ENCODE measurements around the gene ACVR1.
"Not testable (repeated sequence)": the region's sequence is repeated elsewhere in the genome, so short reads cannot be mapped to it uniquely, and the experiment has no call there.

Gene ACVR1

GRCh38 chr2:157761520-157761919 is 114.6 kb downstream of the ACVR1 start:
- DNase-seq (ENCODE audit: low read depth in 2 of 2), result no peak

- no peak for DNase-seq (ENCODE audit: low read depth in 2 of 2)
Measured at GRCh38 chr2:157760949-157761348, 115.2 kb downstream of the ACVR1 start.

GRCh38 chr2:157759855-157760254 is 116.3 kb downstream of the ACVR1 start:
- DNase-seq (ENCODE audit: low read depth in 2 of 2), result no peak

GRCh38 chr2:157758586-157758985 is 117.5 kb downstream of the ACVR1 start:
- no peak for DNase-seq (ENCODE audit: low read depth in 2 of 2)

GRCh38 chr2:157757500-157757899 is 118.6 kb downstream of the ACVR1 start:
- DNase-seq (ENCODE audit: low read depth in 2 of 2), result no peak

- DNase-seq (ENCODE audit: low read depth in 2 of 2), result not testable (repeated sequence)
Measured at GRCh38 chr2:157756447-157756846, 119.7 kb downstream of the ACVR1 start.

GRCh38 chr2:157751462-157752058 is 124.6 kb downstream of the ACVR1 start:
- peak in 1 of 2 donors; percentile 27 for DNase-seq (ENCODE audit: low read depth in 2 of 2)

GRCh38 chr2:157749684-157750083 is 126.4 kb downstream of the ACVR1 start:
- no peak for DNase-seq (ENCODE audit: low read depth in 2 of 2)

GRCh38 chr2:157748371-157749142 is 127.6 kb downstream of the ACVR1 start:
- DNase-seq (ENCODE audit: low read depth in 2 of 2), result no peak

GRCh38 chr2:157747695-157748370 is 128.3 kb downstream of the ACVR1 start:
- no peak for DNase-seq (ENCODE audit: low read depth in 2 of 2)

GRCh38 chr2:157747280-157747679 is 128.8 kb downstream of the ACVR1 start:
- no peak for DNase-seq (ENCODE audit: low read depth in 2 of 2)

- DNase-seq (ENCODE audit: low read depth in 2 of 2), result no peak
Measured at GRCh38 chr2:157746234-157746950, 129.7 kb downstream of the ACVR1 start.

- DNase-seq (ENCODE audit: low read depth in 2 of 2), result no peak
Measured at GRCh38 chr2:157744571-157745076, 131.5 kb downstream of the ACVR1 start.

- peak in 1 of 2 donors; percentile 11 for DNase-seq (ENCODE audit: low read depth in 2 of 2)
Measured at GRCh38 chr2:157743051-157743450, 133.1 kb downstream of the ACVR1 start.

- no peak for DNase-seq (ENCODE audit: low read depth in 2 of 2)
Measured at GRCh38 chr2:157741819-157742484, 134.2 kb downstream of the ACVR1 start.

GRCh38 chr2:157737656-157738055 is 138.5 kb downstream of the ACVR1 start:
- DNase-seq (ENCODE audit: low read depth in 2 of 2), result no peak

- DNase-seq (ENCODE audit: low read depth in 2 of 2), result no peak
Measured at GRCh38 chr2:157735532-157735931, 140.6 kb downstream of the ACVR1 start.

GRCh38 chr2:157733263-157733662 is 142.9 kb downstream of the ACVR1 start:
- no peak for DNase-seq (ENCODE audit: low read depth in 2 of 2)

GRCh38 chr2:157732596-157732995 is 143.5 kb downstream of the ACVR1 start:
- DNase-seq (ENCODE audit: low read depth in 2 of 2), result no peak

- DNase-seq (ENCODE audit: low read depth in 2 of 2), result no peak
Measured at GRCh38 chr2:157727693-157728092, 148.4 kb downstream of the ACVR1 start.

GRCh38 chr2:157726946-157727345 is 149.2 kb downstream of the ACVR1 start:
- no peak for DNase-seq (ENCODE audit: low read depth in 2 of 2)

Data from stimulated activated CD4-positive, alpha-beta T cell treated with anti-CD3 and anti-CD28 coated beads, Interleukin-15, amount 100 ng/mL, for 48 hours (primary cell).